NOMO-1 treated with dmso at 0.1 percent for 144 hours (cell line): ENCODE measurements around the gene TBCCD1.
A peak's percentile ranks its signal among the peaks of the same experiment; 100 is the strongest.

Experiments
- DNase-seq: peaks from one replicate; lab custom pipeline; 2025; ENCODE audit not compliant: unreplicated experiment; lab: John Stamatoyannopoulos, UW

TBCCD1 gene, protein sequence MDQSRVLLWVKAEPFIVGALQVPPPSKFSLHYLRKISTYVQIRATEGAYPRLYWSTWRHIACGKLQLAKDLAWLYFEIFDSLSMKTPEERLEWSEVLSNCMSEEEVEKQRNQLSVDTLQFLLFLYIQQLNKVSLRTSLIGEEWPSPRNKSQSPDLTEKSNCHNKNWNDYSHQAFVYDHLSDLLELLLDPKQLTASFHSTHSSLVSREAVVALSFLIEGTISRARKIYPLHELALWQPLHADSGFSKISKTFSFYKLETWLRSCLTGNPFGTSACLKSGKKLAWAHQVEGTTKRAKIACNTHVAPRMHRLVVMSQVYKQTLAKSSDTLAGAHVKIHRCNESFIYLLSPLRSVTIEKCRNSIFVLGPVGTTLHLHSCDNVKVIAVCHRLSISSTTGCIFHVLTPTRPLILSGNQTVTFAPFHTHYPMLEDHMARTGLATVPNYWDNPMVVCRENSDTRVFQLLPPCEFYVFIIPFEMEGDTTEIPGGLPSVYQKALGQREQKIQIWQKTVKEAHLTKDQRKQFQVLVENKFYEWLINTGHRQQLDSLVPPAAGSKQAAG

DNA sequence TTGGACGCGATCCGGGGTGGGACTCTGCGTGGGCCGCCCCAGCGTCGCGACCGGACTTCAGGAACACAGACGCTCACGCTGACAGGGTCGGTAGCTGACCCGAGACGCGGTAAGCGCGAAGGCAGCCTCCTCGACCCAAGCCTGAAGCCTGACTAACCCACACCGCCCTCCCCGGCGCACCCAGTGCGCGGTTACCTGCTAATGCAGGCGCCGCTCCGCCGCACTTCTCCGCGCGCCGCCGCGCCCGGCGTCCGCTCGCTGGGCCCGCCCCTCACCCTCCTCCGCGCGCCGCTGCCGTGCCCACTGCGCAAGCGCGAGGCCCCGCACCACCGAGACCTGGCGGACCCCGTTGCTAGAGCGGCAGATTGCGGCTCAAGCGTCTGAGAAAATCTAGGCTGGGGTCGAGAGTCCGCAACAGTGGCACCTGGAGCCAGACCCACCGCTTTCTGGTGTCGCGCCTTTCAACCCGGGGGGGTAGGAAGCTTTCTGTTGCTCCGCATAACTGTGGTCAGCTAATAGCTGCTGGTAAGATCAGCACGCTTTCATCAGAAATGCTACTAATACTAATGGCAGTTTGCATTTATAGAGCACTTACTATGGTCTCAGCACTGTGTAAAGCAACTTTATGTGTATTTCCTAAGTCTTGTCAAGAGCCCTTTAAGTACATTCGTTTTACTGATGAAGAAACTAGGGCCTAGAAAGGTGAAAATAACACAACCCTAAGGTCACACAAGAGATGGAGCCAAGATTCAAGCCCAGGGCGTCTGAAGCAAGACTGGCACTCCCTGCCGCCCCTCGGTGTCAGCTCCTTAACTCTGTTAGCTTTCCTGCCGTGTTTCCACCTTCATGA, at the start of gene TBCCD1:
Gene TBCCD1, minus strand, starts transcription at position 268 of the 850 bp plus-strand sequence. CDS start 3,010 bp downstream, outside the sequence.
- DNase-seq: peak; percentile 91

DNA sequence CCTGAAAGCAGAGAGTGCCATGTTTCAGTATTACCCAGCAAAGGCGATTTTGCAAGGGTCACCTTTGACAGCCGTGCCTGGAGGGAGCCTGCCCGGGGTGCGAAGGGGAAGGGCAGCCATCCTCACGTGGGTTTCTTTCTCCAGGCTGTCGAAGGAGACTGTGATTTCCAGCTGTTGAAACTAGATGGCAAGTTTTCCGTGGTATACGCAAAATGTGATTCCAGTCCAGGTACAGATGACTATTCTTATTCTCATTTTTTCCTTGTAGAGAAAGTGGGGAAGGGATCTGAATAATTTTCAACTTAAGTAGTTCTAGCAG, 49.1 kb upstream of the TBCCD1 start:
- DNase-seq: no peak

DNA sequence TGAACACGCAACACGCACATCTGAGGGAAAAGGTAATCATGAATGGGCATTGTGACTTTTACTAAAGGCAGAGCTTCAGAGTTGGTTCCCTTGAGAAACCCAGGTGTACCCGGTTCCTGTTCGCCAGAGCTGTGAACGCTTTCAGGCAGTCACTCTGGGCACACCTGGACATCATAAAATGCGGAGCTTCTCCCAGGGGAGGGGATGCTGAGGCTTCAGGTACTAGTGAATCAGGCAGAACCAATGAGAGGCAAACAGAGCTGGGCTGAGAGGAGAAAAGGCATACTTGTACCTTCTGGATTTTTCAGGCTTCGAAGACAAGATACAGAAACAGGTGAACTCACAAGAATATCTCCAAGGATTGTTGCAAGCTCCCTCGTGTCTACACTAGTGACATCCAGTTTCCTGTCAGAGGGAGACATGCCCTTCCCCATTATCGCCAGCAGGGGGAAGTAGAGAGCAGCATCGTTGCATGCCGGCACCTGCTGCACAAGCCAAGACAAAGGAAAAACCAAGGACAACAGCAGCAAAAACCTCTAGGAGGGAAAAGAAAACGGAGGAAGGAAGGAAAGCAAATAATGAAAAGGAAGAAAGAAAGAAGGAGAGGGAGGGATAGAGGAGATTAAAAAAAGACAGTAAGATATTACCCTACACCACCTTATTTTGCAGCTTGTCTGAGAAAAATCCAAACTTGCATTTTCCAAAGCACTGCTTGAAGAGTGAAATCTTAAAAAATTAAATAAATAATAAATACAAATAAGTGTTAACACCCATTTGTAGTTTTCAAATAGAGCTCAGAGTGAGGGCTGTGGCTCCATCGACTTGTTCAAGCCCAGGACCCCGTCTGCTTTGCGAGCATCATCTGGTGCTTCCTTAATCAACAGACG, 47.7 kb upstream of the TBCCD1 start:
- DNase-seq: peak; percentile 31

DNA sequence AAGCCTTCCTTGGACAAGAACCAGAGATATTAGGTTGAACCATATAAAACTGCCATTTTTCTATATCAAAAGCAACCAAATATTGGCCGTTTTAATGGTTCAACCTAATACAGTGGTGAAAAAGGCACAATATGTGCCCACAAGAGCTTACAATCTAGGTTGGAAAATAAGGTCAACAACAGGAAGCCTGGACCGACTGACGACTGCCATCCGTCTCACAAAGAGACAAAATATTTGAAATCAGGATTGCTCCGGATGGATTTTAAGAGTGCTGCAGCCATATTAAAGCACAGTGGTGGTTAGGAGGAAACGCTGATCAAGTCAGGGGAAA, 47.1 kb upstream of the TBCCD1 start:
- DNase-seq: no peak

DNA sequence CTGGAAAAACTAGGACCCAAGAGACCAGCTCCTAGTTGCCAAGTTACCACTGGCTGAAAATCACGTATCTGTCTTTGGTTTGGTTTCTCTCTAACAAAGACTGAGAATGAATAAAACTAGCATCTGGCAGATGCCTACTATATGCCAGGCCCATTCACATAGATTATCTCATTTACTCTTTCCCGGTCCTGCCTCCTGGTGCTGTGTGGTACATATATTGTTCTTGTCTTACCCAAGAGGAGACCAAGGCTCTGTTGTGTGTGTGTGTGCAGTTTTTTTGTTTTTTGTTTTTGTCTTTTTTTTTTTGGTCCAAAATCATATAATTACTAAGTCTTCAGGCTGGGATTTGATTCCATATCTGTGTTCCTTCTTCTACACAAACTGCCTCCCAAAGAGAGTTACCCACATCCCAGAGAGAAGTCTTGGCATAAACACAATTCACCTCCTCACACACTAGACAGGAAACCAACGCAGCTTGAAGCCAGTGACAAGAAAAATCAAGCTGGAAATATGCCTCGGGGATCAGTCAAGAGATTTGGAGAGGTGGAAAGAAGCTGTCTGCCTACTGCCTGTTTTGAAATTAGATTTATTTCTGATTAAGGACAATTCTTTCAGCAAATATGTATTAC, 46.6 kb upstream of the TBCCD1 start:
- DNase-seq: no peak

DNA sequence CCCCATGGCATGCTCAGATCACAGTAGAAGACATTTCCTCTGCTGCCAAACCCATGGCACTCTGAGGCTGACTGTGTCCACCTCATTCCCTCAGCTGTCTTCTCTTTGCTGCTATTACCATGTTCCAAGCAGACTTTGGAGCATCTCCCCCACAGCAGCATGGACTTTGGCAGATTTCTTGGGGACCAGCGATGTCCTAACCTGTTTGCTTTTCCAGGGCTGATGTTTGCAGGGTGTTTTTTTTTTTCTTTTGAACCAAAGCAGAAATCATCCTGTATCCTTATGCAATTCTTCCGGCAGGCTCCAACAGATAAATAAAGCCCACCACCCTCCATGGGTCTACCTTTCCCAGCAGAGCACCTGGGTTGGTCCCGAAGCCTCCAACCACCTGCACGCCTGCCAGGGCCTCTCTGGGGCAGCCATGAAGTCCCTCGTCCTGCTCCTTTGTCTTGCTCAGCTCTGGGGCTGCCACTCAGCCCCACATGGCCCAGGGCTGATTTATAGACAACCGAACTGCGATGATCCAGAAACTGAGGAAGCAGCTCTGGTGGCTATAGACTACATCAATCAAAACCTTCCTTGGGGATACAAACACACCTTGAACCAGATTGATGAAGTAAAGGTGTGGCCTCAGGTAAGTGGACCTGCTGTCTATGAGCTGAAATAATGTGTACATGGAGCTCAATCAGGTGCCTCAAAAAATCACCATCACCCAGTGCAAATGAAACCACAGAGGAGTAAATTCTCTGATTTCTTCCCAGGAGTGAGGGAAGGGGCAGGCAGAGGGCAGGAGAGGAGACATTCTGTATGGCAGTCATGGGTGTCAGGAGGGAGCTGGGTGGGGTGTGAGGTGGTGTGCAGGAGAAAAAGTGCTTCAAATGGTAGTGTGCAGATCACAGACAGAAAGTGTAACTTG, 45.8 kb upstream of the TBCCD1 start, which contains the start of gene AHSG:
Gene AHSG, plus strand, starts transcription at position 340 of the 916 bp plus-strand sequence. Its CDS starts 82 bp downstream, at position 422.
- no peak for DNase-seq

DNA sequence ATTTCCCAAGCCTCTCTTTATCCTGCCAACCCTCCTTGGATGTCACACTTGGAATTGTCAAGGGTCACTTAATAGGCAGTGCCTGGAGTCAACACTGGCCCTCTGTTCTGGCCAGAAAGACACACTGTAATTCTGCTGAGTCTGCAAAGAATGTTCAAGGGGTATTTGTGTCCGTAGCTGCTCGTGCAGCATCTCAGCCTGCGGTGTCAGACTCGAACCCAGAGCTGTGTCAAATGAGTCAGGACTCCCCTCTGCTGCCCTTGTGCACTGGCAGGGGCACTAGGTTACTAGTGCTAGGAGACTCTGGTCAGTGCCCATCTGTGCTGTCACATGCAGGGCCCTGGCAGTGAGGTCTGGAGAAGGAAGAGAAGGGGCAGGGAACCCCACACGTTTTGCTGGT, 44.9 kb upstream of the TBCCD1 start:
- DNase-seq: no peak

DNA sequence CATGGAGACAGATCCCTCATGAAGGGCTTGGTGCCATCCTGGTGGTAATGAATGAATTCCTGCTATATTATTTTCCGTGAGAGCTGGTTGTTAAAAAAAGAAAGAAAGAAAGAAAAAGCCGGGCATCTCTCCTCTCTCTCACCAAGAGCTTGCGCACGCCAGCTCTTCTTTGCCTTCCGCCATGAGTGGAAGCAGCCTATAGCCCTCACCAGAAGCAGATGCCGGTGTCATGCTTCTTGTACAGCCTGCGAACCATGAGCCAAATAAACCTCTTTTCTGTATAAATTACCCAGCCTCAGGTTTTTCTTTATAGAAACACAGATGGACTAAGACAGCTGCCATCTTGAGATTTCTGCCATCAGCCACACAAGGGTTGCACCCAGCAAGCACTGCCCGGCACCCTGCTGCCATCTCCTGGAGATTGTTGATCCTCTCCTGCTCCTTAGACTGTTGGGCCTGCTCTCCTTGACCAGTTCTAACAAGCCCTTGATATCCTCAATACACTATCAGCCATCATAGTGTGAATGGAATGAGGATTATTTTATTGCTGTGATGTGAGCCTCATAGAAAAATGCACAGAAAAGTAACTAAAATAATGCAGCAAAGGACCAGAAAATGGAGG, 42.2 kb upstream of the TBCCD1 start:
- DNase-seq: peak; percentile 26

DNA sequence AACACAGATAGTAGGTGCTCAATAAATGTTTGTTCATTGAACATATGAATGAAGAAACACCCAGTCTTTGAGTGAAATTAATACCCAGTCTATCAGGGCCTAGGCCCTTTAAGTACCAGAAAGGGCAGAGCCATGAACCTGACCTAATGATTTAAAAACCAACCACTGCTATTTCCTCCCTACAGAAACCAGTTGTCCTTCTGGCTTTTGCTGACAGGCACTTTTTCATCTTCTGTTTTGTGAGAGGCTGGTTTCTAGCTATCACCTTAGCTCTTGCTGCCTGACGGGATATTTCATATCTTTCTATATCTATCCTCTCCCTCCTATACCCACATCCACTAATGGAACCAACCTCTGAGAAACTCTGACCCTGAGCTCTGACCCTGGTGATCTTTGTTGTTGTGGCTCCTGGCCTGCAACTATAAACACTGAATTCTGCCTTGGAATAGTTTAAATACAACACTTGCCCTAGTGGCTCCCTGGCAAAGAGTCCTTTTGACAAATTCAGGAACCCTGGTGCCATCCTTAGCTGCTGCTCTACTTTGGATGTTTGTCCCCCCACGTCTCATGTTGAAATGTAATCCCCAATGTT, 41.6 kb upstream of the TBCCD1 start:
- DNase-seq: no peak

DNA sequence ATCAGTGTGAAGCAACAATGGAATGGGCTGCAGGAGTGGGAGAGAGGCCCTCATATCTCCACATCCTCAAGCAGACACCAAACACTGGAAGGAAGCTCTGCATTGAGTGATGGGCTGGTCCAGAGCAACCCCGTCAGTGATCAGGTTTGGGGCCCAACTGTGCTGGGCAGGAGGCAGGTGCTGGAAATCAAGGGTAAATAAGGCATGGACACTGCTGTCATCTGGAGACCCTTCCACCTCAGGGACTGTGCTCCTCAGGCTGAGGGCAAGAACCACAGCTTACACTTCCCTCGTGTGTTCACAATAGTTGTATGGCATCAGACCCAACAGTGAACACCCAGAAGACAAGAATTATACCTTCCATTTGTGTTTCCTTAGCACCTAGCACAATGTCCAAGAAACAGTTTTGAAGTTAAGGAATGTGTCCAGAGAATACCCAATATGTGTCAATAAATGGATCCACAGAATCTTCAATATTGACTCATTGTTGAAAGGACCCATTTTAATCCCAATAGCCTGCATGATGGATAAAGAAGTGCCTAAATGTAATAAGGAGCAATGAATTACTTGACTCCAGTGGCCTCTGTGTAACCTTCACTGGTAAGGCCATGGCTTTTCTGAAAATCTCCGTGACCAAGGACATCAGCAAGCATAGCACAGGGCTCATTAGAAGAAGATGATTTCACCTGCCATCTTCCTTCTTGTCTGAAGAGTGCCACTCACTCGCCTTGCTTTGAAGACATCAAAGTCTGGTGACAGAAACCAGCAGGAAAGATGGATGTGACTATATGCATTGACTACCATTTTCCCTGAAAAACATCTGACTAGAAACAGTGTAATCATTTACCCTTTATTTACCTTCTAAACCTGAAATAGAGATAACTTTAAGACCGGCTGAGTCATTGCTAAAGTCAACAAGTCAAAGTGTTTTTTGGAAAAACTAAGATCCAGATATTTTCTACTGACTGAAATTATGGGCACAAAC, 38.7 kb upstream of the TBCCD1 start:
- no peak for DNase-seq

DNA sequence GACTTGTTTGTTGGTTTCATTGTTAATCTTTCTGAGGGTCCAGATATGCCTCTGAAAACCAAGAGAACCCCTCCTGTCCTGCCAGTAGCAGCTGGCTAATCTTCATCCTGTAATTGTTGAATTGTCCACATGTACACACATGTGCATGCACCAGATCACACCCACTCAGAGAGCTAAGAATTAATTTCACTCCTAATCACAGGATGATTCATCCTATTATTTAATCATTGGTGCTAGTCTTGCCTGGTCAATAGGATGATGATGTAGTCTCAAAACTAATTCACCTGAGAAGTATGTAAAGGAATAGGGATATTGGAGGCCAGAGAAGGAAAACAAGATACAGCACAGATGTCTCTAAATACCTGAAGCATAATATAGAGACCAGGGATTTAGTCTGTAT, 37.9 kb upstream of the TBCCD1 start:
- no peak for DNase-seq

DNA sequence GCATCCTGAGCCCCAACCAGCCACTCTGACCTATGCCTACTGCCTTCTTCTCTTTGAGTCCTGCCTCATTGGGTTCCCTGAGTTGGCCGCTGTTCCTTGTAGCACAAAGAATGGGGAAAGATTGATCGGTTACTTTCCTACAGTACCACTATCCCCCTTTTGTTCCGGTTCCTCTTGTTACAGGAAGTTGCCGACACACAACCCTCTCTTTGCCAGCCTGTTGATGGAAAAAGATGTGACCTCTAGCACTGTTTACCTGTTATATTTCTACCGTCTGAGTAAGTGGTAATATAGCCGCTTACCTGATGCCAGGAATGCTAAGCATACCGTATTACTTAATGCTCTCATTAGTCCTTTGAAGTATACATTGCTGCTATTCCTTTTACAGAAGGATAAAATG, 36.0 kb upstream of the TBCCD1 start:
- no peak for DNase-seq

DNA sequence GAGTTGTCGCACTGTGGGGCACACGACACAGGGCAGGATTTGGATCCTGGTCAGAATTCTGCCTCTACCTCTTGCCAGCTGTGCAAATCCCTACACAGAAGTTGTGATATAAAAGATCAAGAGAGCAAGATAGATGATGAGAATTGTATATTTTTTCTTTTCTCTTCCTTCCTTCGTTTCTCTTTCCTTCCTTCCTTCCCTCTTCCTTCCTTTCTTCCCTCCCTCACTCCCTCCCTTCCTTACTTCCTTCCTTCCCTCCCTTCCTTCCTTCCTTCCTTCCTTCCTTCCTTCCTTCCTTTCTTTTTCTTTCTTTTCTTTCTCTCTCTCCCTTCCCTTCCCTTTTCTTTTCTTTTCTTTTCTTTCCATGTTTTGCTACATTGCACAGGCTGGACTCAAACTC, 33.8 kb upstream of the TBCCD1 start:
- no peak for DNase-seq

DNA sequence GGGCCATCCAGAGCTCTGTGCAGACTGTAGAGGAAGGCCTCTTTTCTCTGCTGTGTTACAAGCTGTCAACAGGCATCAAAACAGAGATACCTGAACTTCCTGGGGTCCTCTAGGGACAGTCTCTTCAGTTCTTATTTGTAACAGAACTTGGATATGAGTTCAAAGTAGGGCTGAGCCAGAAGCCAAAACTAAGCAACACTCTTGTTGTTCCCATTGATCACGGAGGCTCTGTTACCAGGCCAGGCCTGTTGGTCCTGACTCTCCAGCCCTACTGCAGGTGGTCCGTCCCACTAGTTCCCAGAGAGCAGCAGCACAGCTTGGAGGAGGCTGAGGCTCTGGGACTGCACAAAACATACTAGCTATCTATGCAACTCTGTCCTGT, 32.6 kb upstream of the TBCCD1 start:
- DNase-seq: no peak

DNA sequence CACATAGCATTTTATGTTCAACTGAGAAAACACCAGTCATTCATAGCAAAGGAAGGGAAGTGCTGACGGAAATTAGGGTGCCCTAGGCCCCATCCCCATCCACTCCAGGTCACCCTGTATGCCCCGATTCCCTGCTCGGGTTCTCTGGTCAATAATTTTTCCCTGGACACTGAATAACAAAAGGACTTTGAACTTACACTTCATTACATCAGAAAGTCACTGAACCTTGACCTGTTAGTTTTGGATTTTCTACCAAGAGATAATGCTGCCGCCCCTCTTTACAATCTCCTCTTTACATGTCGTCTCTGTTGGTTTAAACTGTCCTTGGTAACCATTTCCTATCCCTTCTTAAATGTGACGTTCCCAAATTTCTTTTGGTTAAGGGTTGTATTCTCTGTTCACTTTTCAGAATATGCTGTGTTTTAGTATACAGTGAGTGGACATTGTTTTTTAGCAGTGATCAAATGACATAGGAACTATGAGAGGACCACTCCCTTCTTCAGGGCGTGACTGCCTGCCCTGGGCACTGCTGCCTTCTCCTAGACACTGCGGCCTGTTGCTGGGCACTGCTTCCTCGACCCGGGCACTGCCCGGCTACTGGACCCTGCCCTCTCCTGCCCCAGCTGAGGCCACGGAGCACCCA, 32.1 kb upstream of the TBCCD1 start:
- no peak for DNase-seq

DNA sequence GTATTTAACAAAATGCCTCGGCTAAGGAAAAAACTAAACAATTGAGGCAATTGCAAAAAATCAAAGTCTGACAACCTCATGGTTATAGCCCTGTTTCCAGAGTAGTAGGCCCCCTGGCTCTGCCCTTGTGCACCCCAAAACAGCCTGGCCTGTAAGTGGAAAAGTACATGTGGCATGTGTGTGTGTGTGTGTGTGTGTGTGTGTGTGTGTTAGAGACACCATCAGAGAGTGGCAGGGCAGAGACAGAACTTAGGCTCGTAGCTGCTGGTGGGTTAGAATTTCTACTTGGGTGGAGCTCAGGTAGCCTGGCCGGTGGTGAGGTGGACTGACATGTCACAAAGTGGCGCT, 31.6 kb upstream of the TBCCD1 start:
- DNase-seq: no peak

DNA sequence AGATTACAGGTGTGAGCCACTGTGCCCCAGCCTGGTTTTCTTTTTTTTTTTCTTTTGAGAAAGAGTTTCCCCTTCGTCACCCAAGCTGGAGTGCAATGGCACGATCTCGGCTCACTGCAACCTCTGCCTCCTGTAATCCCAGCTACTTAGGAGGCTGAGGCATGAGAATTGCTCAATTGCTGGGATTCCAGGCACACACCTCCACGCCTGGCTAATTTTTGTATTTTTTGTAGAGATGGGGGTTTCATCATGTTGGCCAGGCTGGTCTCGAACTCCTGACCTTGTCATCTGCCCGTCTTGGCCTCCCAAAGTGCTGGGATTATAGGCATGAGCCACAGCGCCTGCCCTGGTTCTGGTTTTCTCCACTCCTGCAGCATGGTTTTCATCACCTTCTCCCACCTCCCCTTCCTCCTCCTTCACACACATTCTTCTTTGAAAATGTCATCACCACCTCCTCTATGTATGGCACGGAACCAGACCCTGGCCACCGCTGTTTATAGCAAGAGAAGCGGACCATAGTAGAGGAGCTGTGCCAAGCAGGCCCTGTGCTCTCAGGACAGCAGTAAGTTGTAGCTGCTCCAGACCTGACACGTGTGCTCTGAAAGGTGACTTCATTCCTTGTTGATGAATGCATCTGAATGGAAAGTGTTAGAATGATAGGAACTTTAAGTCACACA, 31.1 kb upstream of the TBCCD1 start:
- no peak for DNase-seq
